Renal cortical epithelial cell (primary cell): ENCODE data around the gene PPP2R5E. TPM values are rescaled to one million over a fixed set of nuclear protein-coding genes. Genes with fewer than 3 reads are reported as not detected.
"Not testable (repeated sequence)": the region's sequence is repeated elsewhere in the genome, so short reads cannot be mapped to it uniquely, and the experiment has no call there.

Experiments
- DNase-seq: peaks from one replicate; pipeline ENCODE4 v3.0.0-alpha.2; 2011; ENCODE audit warnings: low read depth
- total RNA-seq: library from RNA; depleted of rRNA; stranded (reverse); fragments of >200 nt; gene quantifications from 2 replicates; pipeline ENCODE4 v1.2.3, GENCODE V29; 2014

The PPP2R5E gene
- 24.0 and 54.4 TPM in 2 replicates for total RNA-seq

DNA sequence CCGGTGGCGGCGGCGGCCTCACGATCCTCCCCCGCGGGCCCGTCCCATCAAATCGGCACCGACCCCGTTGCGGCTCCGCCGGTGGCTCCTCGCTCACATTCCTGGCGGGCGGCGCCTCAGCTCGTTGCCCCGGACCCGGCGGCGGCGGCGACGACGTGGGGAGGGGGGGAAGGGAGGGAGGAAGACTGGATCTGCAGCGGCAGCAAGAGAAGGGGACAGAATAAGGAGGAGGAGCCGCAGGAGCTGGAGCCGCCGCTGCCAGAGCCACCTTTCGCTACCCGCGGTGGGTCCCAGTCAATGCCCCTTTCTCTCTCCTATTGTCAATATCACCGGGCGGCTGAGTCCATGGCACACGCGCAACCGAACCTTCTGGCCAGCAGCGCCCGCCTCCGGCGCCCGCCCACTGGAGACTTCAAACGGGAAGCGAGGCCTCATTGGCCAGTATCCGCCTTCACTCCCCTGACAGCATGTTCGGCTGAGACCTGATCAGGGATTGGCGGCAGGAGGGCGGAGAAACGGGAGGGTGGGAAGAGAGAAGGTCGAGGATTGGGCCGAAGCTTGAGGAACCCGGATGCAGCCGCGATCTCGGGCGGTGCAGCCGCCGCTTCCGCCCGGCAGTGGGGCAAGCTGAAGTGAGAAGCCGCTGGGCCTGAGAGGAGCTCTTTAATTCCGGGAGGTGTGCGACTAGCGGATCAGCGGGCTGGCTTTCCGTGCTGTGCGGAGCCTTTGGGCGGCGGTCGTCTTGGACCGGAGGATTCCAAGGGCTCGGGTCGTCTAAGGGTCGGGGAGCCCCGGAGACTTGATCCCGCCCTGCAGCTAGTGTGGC lies at the start of gene PPP2R5E:
Gene PPP2R5E (minus strand): TSS at position 378 of the 826 bp plus-strand sequence. CDS start 3,692 bp downstream, outside the sequence.
- DNase-seq = peak; percentile 98

DNA sequence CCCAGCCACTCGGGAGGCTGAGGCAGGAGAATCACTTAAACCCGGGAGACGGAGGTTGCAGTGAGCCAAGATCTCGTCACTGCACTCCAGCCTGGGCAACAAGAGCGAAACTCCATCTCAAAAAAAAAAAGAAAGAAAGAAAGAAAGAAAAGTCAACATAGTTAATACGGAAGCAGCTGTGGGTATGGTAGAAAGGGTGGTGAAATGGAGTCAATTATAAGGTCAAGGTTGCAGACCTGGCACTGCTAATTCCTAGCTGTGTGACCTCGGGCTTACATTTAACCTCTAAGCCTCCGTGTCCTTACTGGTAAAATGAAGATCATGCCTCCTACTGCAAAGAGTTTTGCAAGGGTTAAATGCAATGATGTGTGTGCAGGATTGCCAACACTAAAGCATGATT lies 39.9 kb upstream of the PPP2R5E start:
- DNase-seq = not testable (repeated sequence)

DNA sequence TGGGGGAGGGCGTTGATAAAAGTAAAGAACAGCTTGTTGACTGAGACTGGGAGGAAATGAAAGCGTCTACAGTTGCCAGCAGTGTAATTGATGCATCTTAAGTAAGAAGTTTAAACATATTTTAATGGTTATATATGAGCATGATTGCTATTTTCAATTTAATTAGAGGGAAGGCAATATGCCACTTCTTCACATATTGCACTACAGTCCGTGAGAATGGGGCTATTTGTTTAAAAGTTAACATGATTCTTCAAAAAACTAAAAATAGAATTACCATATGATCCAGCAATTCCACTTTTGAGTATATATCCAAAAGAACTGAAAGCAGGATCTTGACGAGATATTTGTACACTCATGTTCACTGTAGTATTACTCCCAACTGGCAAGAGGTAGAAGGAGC lies 38.3 kb upstream of the PPP2R5E start:
- no peak for DNase-seq

DNA sequence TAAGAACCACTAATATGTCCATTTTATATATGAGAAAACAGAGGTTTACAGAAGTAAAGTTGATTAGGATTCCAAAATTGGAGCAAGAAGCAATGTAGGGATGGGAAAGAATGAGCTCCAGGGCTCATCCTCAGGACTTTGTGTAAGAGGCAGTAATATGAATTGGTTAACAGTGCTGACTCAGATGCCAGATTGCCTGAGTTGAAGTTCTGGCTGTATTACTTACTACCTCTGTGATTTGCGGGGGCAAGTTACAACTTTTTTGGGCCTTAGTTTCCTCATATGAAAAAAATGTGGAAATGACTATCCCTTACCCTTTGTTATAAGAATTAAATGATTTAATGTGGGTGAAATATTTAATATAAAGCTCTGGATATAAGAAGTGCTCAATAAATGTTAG lies 35.1 kb upstream of the PPP2R5E start:
- DNase-seq = no peak

DNA sequence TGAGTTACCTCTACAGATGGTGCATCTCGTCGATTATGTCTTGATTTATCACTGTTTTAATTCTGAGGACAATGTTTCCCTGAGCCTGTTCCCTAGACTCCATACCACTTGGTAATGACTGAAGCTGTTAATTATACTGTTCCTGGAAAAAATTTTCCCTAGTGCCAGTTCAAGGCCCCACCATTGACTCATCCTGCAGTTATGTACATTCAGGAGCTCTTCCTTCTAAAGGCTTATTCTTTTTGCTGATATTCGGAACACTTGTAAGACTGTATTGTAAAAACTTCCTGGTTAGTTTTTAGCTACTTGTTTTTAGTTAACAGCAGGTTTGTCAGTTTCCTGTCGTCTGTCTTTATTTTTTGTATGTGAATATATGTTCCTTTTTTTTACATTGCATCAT lies 30.4 kb upstream of the PPP2R5E start:
- peak; percentile 67 for DNase-seq

DNA sequence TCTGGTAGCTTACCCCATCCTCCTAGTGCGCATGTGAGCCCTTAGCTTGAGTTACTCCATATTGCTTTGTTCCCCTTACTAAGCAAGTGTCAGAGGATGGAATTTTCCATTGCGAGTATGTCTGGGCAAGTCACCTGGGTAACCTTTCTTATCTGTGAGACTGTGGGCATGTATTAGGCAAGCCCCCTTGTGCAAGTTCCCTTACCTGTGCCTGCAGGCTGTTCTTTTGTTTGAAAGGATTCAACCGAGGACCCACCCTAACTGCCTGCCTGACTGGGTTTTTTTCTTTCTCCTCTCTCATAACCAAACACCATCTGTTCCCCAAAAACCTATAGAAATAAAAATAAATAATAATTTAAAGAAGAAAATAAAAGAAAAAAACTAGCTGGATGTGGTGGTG lies 22.3 kb upstream of the PPP2R5E start:
- DNase-seq = no peak

DNA sequence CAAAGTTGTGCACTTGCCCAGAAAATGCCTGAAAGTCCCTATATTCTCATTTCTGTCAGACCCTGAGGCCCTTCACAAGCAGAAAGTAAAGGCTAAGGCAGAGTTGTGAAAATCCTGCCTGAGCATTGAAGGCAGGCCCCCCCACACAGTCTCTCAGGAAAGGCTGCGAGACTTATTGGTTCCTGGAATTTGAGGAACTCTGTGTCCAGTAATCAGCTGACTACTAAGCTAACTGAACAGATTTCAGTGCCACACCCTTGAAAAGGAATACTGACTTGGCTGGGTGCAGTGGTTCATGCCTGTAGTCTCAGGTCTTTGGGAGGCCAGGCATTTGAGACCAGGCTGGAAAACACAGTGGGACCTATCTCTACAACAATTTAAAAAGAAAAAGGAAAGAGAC lies 21.1 kb upstream of the PPP2R5E start:
- peak; percentile 54 for DNase-seq

DNA sequence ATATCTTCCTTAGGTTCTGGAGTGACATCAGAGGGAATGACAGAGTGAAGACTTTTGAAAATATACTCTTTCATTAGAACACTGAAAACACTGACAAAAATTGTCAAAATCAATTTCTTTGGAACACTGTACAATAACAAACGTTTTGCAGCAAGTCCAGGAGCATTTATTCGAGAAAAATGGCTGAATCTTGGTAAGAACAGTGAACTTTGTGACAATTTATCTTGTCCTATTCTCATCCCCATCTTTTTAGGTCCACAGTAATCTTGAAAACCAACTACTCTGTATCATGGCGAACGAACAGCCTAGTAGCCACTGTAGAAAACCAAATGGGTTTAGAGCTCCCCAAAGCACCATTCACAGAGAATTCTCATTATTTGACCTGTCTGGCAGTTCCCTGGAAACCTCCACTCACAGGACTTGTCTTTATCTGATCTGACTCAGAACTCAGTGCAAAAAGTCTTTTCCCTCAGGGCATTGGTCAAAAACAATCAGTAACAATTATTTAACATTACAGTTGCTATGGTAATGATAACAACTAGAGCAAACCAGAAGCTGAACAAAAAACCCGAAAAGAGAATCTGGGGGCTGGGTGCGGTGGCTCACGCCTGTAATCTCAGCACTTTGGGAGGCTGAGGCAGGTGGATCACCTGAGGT lies 20.3 kb upstream of the PPP2R5E start:
- DNase-seq = peak; percentile 58

DNA sequence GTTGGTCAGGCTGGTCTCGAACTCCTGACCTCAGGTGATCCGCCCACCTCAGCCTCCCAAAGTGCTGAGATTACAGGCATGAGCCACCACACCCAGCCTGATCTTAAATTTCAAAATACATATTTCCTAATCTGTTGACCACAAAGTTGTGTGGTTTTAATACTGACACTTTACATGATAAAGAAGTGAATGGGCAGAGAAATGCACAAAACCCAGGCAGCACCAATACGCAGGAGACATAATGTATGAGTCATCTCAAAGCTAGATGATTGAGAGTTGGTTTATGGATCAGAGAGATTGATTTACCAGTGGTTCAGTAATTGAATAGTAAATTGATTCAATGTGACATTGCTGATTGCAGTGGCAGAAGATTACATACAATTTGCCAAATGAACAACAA lies 19.2 kb upstream of the PPP2R5E start:
- DNase-seq = no peak

DNA sequence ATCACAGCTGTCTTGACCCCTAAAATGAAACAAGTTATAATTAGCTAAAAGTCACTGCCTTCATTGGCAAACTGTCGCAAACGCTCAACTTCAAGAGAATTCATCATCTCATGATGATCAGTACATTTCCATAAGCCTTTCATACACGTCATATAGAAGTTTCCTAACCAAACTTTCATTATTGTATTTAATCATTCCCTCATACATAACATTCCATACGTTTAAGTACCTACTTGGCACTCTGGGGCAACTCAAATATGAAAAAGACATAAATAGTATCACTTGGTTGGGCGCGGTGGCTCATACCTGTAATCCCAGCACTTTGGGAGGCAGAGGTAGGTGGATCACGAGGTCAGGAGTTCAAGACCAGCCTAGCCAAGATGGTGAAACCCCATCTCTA lies 12.4 kb upstream of the PPP2R5E start:
- no peak for DNase-seq

DNA sequence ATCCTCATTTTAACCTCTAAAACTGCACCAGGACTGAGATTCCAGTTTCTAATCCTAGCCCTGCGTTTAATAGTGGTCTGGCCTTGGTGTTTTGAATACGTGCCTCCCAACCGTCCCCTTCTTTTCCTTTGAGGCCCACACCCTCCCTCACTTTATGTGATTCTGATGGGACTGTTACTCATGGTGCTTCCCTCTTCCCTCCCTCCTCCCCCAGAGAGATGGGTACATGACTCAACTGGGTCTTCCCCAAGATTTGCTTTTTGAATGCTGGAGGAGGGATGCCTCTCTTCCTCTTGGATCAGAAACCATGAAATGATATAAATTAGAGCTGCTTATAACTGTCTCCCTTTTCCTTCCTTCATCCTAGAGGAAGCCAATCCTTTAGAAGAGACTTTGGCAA lies 8.2 kb upstream of the PPP2R5E start:
- DNase-seq = peak; percentile 29

DNA sequence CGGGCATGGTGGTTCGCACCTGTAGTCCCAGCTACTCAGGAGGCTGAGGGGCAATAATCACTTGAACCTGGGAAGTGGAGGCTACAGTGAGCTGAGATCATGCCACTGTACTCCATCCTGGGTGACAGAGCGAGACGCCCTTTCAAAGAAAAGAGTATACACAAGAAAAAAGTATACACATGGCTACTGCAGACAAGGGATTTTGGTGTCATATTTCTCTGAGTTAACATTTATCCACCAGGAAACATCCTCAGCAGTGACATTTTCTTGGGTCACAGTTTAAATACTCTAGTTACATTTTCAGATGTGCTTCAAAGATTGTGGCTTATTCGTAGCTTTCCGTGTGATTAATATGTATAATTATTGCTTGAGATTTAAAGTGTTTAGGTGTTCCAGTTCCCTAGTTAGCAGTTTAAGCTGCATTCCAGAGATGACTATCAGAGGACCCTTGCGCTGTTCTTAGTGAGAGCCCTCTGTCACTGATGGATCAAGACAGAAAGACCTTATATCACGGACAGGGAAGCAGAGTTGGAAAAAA lies 4.7 kb upstream of the PPP2R5E start:
- no peak for DNase-seq

DNA sequence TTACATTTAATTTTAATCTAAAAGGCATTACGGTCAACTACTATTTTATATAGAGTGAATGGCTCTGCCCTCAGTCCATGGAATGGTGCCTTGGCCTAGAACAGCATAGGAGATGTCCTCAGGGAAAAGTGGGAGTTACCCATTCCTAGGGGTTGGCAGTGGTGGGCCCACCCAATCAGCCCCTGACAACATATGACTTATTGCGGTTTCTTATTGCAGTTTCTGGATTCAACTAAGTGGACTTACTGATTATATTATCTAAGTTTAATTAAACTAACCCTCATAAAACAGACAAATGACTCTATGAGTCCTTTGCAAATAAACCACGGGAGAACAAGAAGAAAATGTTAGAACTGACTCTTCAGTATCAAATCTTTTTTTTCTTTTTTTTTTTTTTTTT lies 2.3 kb upstream of the PPP2R5E start:
- DNase-seq = no peak

DNA sequence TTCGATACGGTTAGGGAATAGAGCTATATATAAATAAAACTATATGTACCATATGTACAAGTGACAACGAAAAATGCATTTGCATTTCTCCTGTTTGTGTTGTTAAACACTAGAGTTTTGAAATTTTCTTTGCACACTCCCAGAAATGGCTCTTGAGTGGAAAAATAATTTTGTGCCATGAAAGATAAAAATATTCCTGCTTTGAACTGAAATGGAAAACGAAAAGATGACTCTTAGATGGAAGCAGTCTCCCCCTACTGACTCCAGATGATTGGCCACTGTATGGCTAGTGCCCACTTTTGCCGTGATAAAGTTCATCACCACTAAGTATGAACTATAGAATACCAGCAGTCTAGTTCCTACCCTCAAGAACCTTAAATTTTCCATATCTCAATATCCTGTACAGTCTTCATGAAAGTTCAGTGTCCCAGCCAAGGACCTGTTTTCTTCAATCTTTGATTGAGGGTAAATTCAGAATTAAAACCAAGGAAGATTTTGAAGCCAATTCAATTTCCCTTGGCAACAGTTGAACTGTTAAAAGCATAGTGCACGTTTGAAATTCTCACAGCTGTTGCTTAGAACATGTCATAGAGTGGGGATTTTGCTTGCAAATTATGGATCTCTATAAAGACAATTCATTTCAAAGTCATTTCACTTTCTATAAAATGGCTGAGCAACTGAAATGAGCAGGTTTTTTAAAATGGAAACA lies 1.6 kb upstream of the PPP2R5E start:
- DNase-seq = no peak

DNA sequence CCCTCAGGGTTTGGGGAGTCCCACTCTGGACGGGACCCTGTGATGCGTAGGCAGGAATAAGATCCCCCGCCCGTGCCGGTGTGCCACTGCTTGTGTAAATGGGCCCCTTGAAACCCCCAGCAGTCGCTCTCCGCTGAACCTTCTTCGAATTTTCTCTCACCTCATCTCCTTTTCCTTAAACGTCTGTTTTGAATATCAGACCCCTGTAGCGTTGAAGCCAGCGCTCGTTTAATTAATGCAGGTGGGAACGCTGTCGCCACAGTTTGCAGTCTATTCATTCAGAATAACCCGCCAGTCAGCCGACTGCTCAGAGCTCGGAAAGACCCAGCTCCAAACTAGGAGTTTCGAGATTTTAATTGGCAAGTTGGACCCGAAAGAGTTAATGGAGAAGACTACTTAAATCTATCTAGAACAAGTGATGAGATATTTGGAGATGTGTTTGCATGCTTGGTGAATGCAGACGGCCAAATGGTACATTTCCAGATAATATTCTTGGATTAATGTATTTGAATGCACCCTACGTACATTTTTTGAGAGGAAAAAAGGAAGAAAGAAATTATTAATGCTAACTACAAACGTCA lies 739 bp upstream of the PPP2R5E start:
- DNase-seq = no peak

DNA sequence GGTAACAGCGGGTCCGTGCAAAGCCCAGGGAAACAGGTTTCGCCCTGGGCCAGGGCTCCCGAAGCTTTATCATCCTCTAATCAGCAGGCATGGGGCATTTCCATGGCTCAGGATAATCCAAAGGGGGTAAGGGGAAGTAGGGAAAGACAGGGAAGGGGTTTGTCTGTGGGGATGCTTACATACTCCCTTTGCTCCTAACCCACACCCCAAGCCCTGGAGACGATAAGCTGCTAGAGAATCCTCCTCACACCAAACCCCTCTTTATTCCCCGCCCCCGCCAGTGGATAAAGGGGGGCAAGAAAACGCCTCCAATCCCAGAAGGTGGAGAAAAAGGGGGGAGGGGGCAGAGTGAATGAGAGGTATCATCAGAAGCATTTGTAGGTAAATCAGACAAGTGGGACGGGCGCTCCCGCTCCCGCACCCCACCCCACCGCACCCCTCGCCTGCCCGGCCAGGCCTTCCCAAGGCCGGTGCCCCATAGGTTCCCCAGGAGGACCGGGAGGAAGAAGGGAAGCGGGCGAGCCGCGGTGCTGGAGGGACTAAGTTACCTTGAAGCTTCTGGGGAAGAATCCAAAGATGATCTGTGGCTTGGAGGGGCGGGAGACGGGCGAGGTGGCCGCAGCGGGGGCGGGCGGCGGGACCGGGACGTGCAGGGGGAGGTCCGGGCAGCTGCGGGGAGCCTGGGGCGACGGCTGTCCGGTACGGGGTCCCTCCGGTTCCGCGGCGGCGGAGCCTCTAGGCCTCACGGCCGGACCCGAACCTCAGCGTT lies 762 bp downstream of the PPP2R5E start:
- no peak for DNase-seq

DNA sequence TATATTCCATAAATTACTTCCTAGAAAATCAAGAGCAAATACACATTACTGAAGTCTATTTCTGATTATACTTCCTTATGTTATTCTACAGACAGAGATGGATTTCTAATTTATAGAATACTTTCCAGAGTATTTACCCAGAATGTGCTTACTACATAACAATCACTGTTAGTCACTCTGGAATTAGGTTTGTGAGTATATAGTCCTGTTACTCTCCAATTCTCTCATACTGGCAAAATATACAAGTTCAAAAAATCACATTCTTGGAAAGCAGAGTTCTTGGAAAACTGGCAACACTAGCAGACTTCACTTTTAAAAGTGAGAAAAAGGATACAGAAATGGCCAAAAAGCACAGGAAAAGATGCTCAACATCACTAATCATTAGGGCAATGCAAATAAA lies 7.3 kb downstream of the PPP2R5E start:
- DNase-seq = no peak

DNA sequence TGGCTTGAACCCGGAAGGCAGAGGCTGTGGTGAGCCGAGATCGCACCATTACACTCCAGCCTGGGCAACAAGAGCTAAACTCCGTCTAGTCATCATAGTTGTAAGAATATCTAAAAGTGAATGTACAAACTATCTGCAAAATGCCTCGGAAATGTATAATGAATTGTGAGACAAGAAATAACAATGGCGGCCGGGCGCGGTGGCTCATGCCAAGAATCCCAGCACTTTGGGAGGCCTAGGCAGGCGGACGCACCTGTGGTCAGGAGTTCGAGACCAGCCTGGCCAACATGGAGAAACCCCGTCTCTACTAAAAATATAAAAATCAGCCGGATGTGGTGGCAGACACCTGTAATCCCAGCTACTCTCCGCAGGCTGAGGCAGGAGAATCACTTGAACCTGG lies 9.7 kb downstream of the PPP2R5E start:
- DNase-seq = no peak

DNA sequence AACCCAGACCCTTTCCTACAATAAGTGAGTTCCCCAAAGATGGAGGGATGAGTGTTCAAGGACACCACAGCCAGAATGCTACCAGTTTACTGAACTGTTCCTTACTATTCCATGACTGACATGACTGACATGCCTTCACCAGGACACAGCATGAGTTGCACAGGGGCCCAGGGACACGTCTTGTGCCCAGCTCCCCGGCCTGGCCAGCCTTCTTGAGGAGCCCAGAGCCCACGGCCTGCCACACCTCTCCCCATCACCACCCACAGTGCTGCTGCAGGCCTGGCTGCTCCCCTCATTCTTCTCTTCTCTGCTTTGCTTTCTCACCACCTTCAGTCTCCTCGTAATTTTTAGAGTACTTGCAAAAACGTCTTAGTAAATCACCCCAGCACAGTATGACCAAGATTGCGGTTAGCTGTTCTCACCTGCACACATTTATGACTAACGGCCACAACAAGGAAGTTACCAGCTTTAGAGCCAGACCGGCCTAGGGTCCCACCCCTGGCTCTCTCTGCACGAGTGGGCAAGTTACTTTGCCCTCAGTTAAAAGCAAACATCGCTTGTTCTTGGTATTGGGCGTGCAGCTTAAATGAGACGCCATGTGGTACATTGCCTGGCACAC lies 18.5 kb downstream of the PPP2R5E start:
- DNase-seq = peak; percentile 95

DNA sequence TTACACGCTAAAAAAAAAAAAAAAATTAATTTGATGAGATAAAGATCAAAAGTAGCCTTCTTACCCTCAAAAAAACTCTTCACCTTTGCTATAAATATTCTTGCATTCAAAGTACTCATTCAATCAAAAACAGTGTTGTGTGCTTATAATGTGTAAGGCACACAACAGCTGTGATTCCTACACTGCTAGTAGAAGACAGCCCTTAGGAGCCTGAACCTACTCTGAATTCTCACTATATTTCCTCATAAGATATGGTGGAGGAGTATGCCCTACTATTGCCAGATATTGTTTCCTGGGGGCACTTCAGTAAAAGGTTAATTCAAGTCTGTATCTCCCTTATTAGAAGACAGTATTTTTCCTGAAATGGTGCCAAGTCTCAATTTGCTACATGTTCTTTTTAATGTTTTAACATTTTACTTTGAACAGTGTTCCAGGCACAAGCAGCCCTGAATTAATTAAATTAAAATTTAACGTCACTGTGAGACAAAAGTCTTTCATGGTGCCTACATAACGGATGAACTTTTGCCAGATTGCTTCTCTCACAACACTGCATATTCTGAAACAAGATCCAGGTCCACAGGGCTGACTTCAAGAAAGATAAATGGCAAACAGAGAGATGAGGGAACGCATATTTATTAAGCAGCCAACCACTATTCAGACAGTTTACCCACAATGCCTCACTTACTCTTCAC lies 19.3 kb downstream of the PPP2R5E start:
- DNase-seq = no peak
